HepG2 (cell line): Measurements from ENCODE around the gene FAM32A. TPM values are rescaled to one million over a fixed set of nuclear protein-coding genes. Genes with fewer than 3 reads are reported as not detected.

ENCODE experiments used
- AHR ChIP-seq: IDR thresholded peaks from 2 replicates; pipeline ENCODE4 v1.6.1; 2018; ENCODE audit warnings: missing genetic modification reagents, missing compliant biosample characterization
- BORCS8-MEF2B ChIP-seq: sonication (generic); formaldehyde crosslinking; IDR thresholded peaks from 2 replicates; pipeline ENCODE4 v1.8.0; 2022; ENCODE audit warnings: mild to moderate bottlenecking, missing genetic modification reagents
- CERS6 ChIP-seq: sonication (generic); formaldehyde crosslinking; IDR thresholded peaks from 2 replicates; pipeline ENCODE4 v1.5.0; 2020; ENCODE audit warnings: missing genetic modification reagents
- FOXP4 ChIP-seq: sonication (generic); formaldehyde crosslinking; IDR thresholded peaks from 2 replicates; pipeline ENCODE4 v1.4.0; 2020; ENCODE audit warnings: missing genetic modification reagents
- GFI1 ChIP-seq: sonication (generic); formaldehyde crosslinking; IDR thresholded peaks from 2 replicates; pipeline ENCODE4 v1.5.0; 2020; ENCODE audit warnings: missing genetic modification reagents, mild to moderate bottlenecking, borderline replicate concordance
- KDM2A ChIP-seq: sonication (generic); formaldehyde crosslinking; IDR thresholded peaks from 2 replicates; pipeline ENCODE4 v1.4.0; 2020; ENCODE audit warnings: low read depth, missing genetic modification reagents, borderline replicate concordance
- KLF16 ChIP-seq, 2 experiments: sonication (generic) in 1 of 2; formaldehyde crosslinking in 1 of 2; IDR thresholded peaks; 2 replicates each; pipeline versions ENCODE4 v1.6.1 to v1.8.0; 2016 to 2023; ENCODE audit warnings: missing genetic modification reagents in 2 of 2, missing compliant biosample characterization in 1 of 2
- POGZ ChIP-seq: sonication (generic); formaldehyde crosslinking; IDR thresholded peaks from 2 replicates; pipeline ENCODE4 v1.4.0; 2020; ENCODE audit warnings: mild to moderate bottlenecking, missing genetic modification reagents
- SOX13 ChIP-seq, 3 experiments: fragments of 450-650 bp in 1 of 3; sonication (generic) in 1 of 3; formaldehyde crosslinking in 1 of 3; IDR thresholded peaks in 2 of 3; conservative IDR thresholded peaks in 1 of 3; 2 replicates each; pipeline versions ENCODE4 v1.5.0 to v1.6.1; 2016 to 2020; ENCODE audit warnings: antibody characterized with exemption in 1 of 3, mild to moderate bottlenecking in 1 of 3, missing compliant biosample characterization in 1 of 3, missing genetic modification reagents in 1 of 3, moderate library complexity in 1 of 3
- STAT6 ChIP-seq: sonication (generic); formaldehyde crosslinking; IDR thresholded peaks from 2 replicates; pipeline ENCODE4 v1.4.0; 2020; ENCODE audit warnings: missing genetic modification reagents, mild to moderate bottlenecking, borderline replicate concordance
- YY1 ChIP-seq: IDR thresholded peaks from 2 replicates; pipeline ENCODE4 v1.6.1; 2011; ENCODE audit warnings: low read length, low read depth, moderate library complexity, mild to moderate bottlenecking; ENCODE audit not compliant: insufficient read depth, insufficient replicate concordance
- ZNF101 ChIP-seq: sonication (generic); formaldehyde crosslinking; IDR thresholded peaks from 2 replicates; pipeline ENCODE4 v1.4.0; 2020; ENCODE audit warnings: mild to moderate bottlenecking, low read depth, missing genetic modification reagents, borderline replicate concordance
- ZNF143 ChIP-seq: sonication (generic); formaldehyde crosslinking; IDR thresholded peaks from 2 replicates; pipeline ENCODE4 v1.4.0; 2020; ENCODE audit warnings: missing genetic modification reagents
- ZNF280B ChIP-seq: sonication (generic); formaldehyde crosslinking; IDR thresholded peaks from 2 replicates; pipeline ENCODE4 v1.5.0; 2020; ENCODE audit warnings: missing genetic modification reagents, mild to moderate bottlenecking, borderline replicate concordance
- ZNF382 ChIP-seq: sonication (generic); formaldehyde crosslinking; IDR thresholded peaks from 2 replicates; pipeline ENCODE4 v1.5.0; 2020; ENCODE audit warnings: missing genetic modification reagents, mild to moderate bottlenecking, borderline replicate concordance
- ZNF431 ChIP-seq: sonication (generic); formaldehyde crosslinking; IDR thresholded peaks from 2 replicates; pipeline ENCODE4 v1.9.0; 2022; ENCODE audit warnings: missing genetic modification reagents, low read depth, mild to moderate bottlenecking, borderline replicate concordance
- ZNF556 ChIP-seq: sonication (generic); formaldehyde crosslinking; IDR thresholded peaks from 2 replicates; pipeline ENCODE4 v1.4.0; 2020; ENCODE audit warnings: mild to moderate bottlenecking, missing genetic modification reagents, borderline replicate concordance
- polyA plus RNA-seq, 8 experiments: library from polyadenylated mRNA; depleted of rRNA in 3 of 8; stranded (reverse) in 7 of 8; unstranded in 1 of 8; fragments of >200 nt; fragmentation: Illumina TruSeq in 4 of 8; extraction: Trizol in 4 of 8; gene quantifications; 2 replicates each; pipeline versions ENCODE4 v1.2.1 to v1.2.3, GENCODE V29; 2011 to 2016; ENCODE audit warnings: low read depth in 4 of 8, missing spikeins in 1 of 8, mixed read lengths in 1 of 8; ENCODE audit not compliant: insufficient read depth in 1 of 8
- total RNA-seq, 5 experiments: library from RNA; depleted of rRNA; stranded (reverse); fragments of >200 nt; fragmentation: Illumina TruSeq; extraction: Trizol; gene quantifications; 2 replicates each; pipeline ENCODE4 v1.2.3, GENCODE V29; 2016; ENCODE audit warnings: low read depth in 1 of 5
- TF ChIP-seq, protein P1 (sequence below): IDR thresholded peaks from 2 replicates; pipeline ENCODE4 v1.6.1; 2016; ENCODE audit warnings: low read depth, control low read depth

Gene FAM32A
- total and polyA plus RNA-seq, 2 of the 13 experiments (the other 11 are each of a cell fraction or from before 2014, with no cell fraction given), result 85.8 to 86.2 TPM

GRCh38 chr19:16197622-16198369 lies 12.6 kb downstream of the FAM32A start, which contains the start of gene AP1M1 (continued):
- TF ChIP-seq ZNF382 (CRISPR knock-in tag) (no peak), ZNF556 (peak; percentile 69; the same call in 1 of the 2 replicates), STAT6 (CRISPR knock-in tag) (no peak; the same call in 1 of the 2 replicates), GFI1 (CRISPR knock-in tag) (no peak; the same call in 1 of the 2 replicates), SOX13 (IDR thresholded peaks at IDR 0.05) (no peak), SOX13 (CRISPR knock-in tag; conservative IDR thresholded peaks at IDR 0.05 in 1 of 2, IDR thresholded peaks at IDR 0.05 in 1 of 2) (0 out of 4 replicates have a peak, but pooled peaks of 1 of the 2 experiments have one; percentile 5), CERS6 (no peak), BORCS8-MEF2B (no peak), POGZ (CRISPR knock-in tag) (peak; percentile 26; the same call in 1 of the 2 replicates), ZNF280B (CRISPR knock-in tag) (no peak), KLF16 (CRISPR knock-in tag; IDR thresholded peaks at IDR 0.05) (peak in 1 of 2 experiments; percentile 42; a peak in 1 of 4 replicates), KDM2A (peak; percentile 77; the same call in 1 of the 2 replicates), ZNF143 (CRISPR knock-in tag) (no peak), ZNF431 (CRISPR knock-in tag) (0 out of 2 replicates have a peak, but pooled peaks have one; percentile 62), ZNF101 (CRISPR knock-in tag) (no peak), FOXP4 (CRISPR knock-in tag) (no peak; the same call in none of the 2 replicates), YY1 (peak; percentile 88), AHR (CRISPR knock-in tag) (0 out of 2 replicates have a peak, but pooled peaks have one; percentile 39)
- TF ChIP-seq, protein P1, sequence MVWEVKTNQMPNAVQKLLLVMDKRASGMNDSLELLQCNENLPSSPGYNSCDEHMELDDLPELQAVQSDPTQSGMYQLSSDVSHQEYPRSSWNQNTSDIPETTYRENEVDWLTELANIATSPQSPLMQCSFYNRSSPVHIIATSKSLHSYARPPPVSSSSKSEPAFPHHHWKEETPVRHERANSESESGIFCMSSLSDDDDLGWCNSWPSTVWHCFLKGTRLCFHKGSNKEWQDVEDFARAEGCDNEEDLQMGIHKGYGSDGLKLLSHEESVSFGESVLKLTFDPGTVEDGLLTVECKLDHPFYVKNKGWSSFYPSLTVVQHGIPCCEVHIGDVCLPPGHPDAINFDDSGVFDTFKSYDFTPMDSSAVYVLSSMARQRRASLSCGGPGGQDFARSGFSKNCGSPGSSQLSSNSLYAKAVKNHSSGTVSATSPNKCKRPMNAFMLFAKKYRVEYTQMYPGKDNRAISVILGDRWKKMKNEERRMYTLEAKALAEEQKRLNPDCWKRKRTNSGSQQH, result no peak
